ENCODE data around the gene ZFYVE19. TPM values are rescaled to one million over a fixed set of nuclear protein-coding genes. Genes with fewer than 3 reads are reported as not detected.

Gene ZFYVE19
- total RNA-seq, 1 donor, result 17.3 TPM

DNA sequence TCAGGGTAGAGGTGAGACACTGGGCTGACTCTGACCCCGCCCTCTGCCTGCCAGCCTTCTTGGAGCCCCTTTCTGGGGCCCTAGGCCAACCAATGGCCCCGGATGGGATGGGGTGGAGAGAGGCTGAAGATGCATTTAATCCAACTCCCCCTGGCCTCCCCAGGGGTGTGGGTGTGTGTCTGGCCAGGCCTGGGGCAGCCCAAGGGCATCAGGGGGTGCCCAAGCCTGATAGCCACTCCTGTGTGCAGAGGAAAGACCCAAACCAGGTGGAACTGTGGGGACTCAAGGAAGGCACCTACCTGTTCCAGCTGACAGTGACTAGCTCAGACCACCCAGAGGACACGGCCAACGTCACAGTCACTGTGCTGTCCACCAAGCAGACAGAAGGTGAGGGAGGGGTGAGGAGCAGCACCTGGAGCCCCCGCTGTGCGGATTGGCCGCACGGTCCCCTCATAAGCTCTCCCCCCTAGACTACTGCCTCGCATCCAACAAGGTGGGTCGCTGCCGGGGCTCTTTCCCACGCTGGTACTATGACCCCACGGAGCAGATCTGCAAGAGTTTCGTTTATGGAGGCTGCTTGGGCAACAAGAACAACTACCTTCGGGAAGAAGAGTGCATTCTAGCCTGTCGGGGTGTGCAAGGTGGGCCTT is 46.5 kb downstream of the ZFYVE19 start:
- TF ChIP-seq, protein P1, sequence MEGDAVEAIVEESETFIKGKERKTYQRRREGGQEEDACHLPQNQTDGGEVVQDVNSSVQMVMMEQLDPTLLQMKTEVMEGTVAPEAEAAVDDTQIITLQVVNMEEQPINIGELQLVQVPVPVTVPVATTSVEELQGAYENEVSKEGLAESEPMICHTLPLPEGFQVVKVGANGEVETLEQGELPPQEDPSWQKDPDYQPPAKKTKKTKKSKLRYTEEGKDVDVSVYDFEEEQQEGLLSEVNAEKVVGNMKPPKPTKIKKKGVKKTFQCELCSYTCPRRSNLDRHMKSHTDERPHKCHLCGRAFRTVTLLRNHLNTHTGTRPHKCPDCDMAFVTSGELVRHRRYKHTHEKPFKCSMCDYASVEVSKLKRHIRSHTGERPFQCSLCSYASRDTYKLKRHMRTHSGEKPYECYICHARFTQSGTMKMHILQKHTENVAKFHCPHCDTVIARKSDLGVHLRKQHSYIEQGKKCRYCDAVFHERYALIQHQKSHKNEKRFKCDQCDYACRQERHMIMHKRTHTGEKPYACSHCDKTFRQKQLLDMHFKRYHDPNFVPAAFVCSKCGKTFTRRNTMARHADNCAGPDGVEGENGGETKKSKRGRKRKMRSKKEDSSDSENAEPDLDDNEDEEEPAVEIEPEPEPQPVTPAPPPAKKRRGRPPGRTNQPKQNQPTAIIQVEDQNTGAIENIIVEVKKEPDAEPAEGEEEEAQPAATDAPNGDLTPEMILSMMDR (IDR thresholded peaks at IDR 0.05; ENCODE audit: insufficient read depth, low read depth, low read length), result no peak
- H3K4me3 ChIP-seq (ENCODE audit: low read depth, low read length), result no peak overlapping the region

DNA sequence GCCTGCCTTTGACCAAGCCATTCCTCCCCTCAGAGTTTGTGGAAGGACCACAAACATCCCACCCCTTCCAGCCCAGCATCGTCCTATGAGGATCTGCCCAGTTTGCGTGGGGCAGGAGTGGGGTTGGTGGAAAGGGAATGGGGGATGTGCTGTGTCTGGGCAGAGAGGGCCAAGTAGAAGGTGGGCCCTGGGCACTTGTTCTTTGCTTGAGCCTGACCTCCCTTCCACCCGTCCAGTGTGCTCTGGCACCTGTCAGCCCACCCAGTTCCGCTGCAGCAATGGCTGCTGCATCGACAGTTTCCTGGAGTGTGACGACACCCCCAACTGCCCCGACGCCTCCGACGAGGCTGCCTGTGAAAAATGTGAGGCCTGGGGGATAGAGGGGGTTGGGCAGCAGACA is 47.3 kb downstream of the ZFYVE19 start:
- TF ChIP-seq, protein P1 (IDR thresholded peaks at IDR 0.05; ENCODE audit: insufficient read depth, low read depth, low read length), result no peak

More for the DNA sequence above, 46.5 kb downstream of the ZFYVE19 start:
- no peak for DNase-seq (ENCODE audit: low read depth)

DNA sequence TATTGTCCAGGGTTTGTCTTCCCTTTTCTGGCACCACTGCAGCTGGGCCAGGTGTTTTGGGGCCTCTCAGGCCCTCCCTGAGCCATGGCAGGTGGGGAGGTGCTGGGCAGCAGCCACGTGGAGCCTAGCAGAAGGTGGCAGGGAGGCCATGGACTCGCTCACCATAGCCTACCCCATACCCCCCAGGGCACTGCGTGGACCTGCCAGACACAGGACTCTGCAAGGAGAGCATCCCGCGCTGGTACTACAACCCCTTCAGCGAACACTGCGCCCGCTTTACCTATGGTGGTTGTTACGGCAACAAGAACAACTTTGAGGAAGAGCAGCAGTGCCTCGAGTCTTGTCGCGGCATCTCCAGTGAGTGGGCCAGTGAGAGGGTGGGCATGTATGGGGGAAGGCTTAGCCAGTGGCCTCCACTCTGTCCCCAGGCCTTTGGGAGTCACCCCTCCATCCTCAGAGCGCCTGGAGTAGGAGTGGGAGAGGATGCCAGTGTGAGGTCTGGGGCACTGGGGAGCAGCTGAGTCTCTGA is 48.9 kb downstream of the ZFYVE19 start:
- TF ChIP-seq, protein P1 (IDR thresholded peaks at IDR 0.05; ENCODE audit: insufficient read depth, low read depth, low read length), result no peak
- no peak overlapping the region for H3K4me3 ChIP-seq (ENCODE audit: low read depth, low read length)
- no peak for DNase-seq (ENCODE audit: low read depth)

More for the DNA sequence above, 47.3 kb downstream of the ZFYVE19 start:
- no peak overlapping the region for H3K4me3 ChIP-seq (ENCODE audit: low read depth, low read length)
- DNase-seq (ENCODE audit: low read depth), result no peak

DNA sequence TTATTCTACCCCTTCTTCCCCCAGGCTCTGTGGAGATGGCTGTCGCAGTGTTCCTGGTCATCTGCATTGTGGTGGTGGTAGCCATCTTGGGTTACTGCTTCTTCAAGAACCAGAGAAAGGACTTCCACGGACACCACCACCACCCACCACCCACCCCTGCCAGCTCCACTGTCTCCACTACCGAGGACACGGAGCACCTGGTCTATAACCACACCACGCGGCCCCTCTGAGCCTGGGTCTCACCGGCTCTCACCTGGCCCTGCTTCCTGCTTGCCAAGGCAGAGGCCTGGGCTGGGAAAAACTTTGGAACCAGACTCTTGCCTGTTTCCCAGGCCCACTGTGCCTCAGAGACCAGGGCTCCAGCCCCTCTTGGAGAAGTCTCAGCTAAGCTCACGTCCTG is 49.9 kb downstream of the ZFYVE19 start:
- H3K4me3 ChIP-seq (ENCODE audit: low read depth, low read length), result no peak overlapping the region
- DNase-seq (ENCODE audit: low read depth), result no peak
- TF ChIP-seq, protein P1 (IDR thresholded peaks at IDR 0.05; ENCODE audit: insufficient read depth, low read depth, low read length), result no peak

DNA sequence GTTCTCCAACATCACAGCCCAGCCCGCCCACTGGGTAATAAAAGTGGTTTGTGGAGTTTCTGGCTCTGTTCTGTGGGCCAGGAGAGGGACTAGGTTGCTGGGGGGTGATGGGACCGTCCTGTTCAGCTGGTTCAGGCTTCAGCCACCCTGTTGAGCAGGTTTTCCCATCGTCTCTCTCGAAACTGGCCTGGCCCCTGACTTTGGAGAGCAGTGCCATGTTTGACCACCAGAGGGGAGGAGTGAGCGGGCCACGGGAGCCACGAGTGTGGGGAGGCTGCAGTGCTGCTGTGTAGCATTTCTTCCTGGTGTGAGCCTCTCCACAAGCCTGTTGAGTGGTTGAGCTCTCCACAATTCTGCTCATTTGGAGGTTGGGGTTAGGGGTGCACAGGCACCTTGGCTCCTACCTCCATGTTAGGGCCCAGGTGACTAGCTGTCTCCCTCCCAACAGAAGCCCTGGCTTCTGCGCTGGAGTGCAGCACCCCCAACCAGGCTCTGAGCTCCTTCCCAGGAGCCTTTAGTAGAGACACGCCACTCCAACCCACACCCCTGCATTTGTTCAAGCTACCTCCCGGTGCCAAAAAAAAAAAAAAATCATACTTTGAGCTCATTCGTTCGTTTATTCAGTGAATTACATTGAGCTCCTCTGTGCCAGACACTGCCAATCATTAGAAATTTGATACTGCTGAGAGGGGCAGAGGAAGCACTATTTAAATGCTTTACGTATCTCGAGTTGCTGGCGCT is 50.9 kb downstream of the ZFYVE19 start:
- TF ChIP-seq, protein P1 (IDR thresholded peaks at IDR 0.05; ENCODE audit: insufficient read depth, low read depth, low read length), result peak; percentile 99
- no peak overlapping the region for H3K4me3 ChIP-seq (ENCODE audit: low read depth, low read length)
- peak; percentile 60 for DNase-seq (ENCODE audit: low read depth)

DNA sequence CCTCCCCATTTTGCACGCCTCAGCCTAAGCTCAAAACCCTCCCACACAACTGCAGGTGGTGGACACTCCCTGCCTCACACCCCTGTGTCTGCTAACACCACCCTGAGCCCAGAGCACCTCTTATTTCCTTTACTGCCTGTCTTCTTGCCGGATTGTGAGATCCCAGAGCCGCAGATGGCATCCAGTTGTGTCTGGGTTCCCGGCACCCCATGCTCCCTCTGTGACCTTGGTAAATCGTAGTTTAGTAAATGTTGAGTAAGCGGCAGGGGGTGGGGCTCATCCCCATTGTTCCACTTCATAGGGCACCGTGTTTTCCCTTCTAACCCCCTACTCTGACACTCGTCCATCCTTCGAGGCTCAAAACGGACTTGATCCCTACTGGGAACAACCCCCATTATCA is 51.8 kb downstream of the ZFYVE19 start:
- TF ChIP-seq, protein P1 (IDR thresholded peaks at IDR 0.05; ENCODE audit: insufficient read depth, low read depth, low read length), result no peak
- DNase-seq (ENCODE audit: low read depth), result no peak

More for the DNA sequence above, 51.8 kb downstream of the ZFYVE19 start:
- H3K4me3 ChIP-seq (ENCODE audit: low read depth, low read length), result no peak overlapping the region

Measured in fibroblast of villous mesenchyme (primary cell).